Measurements from ENCODE around the gene DLX6. TPM values are rescaled to one million over a fixed set of nuclear protein-coding genes. Genes with fewer than 3 reads are reported as not detected.

The DLX6 gene
- polyA plus RNA-seq, 4 donors, result 0.08 TPM; not detected in 3

- no peak for DNase-seq (ENCODE audit: low read depth in 4 of 4, low spot score in 3 of 4)
Observed at GRCh38 chr7:96995406-96996110, 9.8 kb upstream of the DLX6 start.

DNA sequence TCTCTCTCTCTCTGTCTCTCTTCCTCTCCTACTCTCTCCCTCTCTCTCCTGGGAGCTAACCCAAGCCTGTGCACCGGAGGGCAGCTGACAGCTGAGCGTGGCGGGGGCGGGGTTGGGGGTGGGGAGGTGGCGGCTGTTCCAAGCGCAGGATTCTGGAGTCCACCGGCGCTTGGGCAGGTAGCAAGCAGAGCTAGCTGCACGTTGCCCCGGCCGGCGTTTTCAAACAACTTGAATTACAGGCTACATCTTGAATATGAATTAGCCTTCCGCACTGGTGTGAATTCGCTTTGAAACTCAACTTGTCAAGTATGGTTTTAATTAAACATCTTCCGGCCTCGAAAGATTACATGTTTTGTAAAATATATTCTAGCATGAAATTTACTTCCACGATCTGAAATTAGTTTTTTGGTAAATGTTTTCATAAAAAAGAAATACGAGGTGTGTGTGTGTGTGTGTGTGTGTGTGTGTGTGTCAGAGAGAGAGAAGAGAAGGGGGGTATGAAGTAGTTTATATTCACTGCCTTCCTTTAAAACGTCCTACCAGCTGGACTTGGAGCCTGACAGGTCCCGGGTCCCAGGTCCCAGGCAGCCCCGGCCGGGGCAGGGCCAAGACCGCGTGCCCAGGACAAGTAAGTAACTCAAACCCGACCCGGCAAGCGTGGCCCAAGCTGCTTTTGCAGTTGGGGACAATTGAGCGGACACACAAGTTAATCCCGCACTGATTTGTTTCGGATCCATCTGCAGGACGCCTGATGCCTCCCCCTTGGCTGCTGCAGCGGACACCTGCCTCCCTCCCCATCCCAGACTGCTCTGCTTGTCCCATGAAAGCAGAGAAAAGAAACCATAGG lies 9.0 kb upstream of the DLX6 start:
- DNase-seq (ENCODE audit: low read depth in 4 of 4, low spot score in 3 of 4), result no peak

DNA sequence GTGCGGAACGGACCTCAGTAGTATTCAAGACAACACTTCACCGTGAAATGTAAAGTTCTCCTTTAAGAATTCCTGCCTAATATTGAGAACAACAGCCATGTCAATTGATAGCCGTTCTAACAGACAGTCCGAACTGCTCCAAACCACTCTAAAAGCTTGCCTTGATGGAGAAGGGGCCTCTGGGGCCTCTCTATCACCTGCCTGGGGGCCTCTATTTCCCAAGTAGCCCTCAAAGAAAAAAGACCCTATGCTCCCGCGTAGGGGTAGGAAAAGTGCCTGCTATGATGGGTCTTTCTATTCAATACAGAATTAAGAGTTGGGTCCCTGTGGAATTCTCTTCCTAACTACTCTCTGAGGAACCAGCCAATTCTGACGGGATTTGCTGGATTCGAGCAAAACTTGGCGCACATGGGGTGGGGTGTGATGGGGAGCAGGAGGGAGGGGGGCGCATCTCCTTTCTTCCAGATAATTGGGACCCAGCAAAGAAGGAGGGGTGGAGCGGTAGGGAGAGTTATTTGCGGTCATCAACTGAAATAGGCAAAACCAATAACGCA lies 8.3 kb upstream of the DLX6 start:
- DNase-seq (ENCODE audit: low read depth in 4 of 4, low spot score in 3 of 4), result no peak

- DNase-seq (ENCODE audit: low read depth in 4 of 4, low spot score in 3 of 4), result no peak
Observed at GRCh38 chr7:96997512-96998032, 7.8 kb upstream of the DLX6 start.

DNA sequence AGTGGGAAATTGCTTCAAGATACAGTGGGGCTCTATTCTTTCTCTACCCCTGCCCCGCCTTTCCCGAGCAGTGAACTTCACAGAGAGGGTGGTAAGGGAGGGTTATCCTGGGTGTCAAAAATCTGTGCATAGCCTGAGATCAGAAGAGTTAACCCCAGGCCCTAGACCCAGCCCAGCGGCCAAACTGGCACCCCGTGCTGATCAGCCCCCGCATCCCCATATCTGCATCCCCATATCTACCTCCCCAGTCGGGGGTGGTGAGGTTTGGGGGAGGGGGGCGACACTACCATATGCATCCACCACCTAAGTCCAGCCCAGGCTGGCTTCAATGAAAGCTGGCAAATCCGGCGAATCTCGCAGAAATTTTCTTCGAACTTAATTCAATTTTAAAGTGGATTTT lies 7.0 kb upstream of the DLX6 start:
- no peak for DNase-seq (ENCODE audit: low read depth in 4 of 4, low spot score in 3 of 4)

DNA sequence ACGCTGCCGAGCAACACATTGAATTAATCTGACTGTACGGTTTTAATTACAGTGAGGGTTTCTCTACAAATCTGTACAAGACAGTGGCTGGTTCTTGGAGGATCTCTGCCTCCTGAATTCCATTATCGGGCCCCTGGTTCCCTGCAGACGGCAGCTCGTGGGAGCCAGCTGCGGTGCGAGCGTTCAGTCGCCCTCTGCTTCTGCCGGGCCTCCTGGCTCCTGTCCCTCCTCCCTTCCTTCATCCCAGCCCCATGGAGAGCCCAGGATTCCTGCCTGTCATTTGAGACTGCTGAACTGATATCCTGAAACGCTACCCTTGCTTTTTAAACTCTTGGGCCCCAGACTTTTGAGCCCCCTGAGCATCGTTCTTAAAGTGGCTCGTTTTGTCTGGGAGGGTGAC lies 6.6 kb upstream of the DLX6 start:
- DNase-seq (ENCODE audit: low read depth in 4 of 4, low spot score in 3 of 4), result no peak

GRCh38 chr7:97001221-97001620 lies 4.1 kb upstream of the DLX6 start:
- no peak for DNase-seq (ENCODE audit: low read depth in 4 of 4, low spot score in 3 of 4)

- DNase-seq (ENCODE audit: low read depth in 4 of 4, low spot score in 3 of 4), result no peak
Observed at GRCh38 chr7:97001656-97002554, 3.4 kb upstream of the DLX6 start.

DNA sequence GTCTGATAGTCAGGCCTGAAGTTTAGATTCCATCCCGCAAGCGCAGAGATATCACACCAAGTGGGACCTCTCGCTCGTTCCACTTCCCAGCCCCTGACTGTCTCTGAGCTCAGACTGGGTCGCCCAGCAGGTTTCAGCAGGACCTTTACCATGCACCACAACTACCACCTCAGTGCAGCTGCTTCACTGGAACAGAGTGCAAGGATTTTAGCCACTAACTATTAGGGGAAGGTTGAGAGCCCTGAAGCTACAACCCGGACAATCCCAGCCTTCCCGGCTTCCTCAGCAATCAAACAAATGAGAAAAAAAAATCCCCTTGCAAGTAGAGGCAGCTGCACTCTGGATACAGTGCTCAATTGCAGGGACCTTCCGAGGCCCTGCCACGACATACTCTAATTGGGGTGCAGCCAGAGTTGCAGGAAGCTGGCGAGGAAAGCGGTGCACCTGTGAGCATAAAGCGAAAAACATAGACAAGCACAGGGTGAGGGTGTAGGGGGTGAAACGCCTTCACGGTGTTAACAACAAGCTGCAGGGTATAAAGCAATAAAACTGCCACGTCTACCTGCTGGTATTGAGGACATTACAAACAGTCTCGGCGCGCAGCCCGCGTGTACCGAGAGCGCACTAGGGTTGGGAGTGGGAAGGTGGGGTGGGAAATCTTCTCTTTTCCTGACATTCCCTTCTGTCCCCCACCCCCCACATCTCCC lies 2.6 kb upstream of the DLX6 start:
- DNase-seq (ENCODE audit: low read depth in 4 of 4, low spot score in 3 of 4), result no peak

DNA sequence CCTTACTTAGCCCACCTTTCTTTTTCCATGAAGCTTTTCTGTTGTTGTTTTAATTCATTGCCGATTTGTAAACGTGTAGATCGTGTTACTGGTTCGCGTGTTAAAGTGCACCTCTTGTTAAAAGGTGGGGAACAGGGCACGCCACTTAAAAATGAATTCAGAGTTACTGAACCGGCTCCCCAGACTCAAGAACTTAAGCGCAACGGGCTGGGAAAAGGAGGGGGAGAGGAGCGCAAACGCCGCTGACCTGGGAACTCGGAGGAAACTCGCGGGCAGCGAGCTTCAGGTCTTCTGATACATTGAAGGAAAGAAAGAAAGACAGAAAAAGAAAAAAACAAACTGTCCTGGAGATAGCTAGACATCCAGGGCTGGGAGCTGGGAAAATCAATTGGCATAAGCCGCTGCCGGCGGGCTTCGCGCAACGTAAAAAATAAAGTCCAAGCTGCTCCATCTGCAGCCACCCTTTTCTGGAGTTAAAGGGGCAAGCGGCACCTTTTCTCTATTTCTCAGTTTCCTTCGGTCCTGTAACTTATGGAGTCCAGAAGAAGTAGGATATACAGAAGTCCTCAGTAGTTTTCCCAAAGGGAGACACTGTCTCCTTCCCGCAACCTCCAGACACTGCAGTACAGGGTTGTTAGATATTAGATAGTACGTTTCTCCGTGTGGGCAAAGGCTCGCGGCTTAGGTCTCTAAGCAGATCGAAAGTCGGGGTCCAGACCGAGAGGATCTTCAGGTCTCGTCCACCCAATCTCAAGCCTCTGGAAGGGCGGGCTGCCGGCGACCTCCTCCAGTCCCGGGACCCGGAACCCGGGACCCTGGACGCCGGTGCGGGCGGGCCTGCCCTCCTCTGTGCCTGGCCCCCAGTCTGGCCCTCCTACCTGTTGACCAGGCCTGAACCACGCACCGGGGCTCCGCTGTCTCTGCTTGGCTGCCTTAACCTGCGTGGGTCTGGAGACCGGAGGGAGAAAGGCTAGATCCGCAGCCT lies 1.8 kb upstream of the DLX6 start:
- no peak for DNase-seq (ENCODE audit: low read depth in 4 of 4, low spot score in 3 of 4)

- no peak for DNase-seq (ENCODE audit: low read depth in 4 of 4, low spot score in 3 of 4)
Observed at GRCh38 chr7:97004247-97005182, 838 bp upstream of the DLX6 start.

GRCh38 chr7:97006055-97006815 lies 882 bp downstream of the DLX6 start:
- no peak for DNase-seq (ENCODE audit: low read depth in 4 of 4, low spot score in 3 of 4)

- no peak for DNase-seq (ENCODE audit: low read depth in 4 of 4, low spot score in 3 of 4)
Observed at GRCh38 chr7:97006816-97007582, 1.6 kb downstream of the DLX6 start.

- no peak for DNase-seq (ENCODE audit: low read depth in 4 of 4, low spot score in 3 of 4)
Observed at GRCh38 chr7:97007583-97007861, 2.2 kb downstream of the DLX6 start.

DNA sequence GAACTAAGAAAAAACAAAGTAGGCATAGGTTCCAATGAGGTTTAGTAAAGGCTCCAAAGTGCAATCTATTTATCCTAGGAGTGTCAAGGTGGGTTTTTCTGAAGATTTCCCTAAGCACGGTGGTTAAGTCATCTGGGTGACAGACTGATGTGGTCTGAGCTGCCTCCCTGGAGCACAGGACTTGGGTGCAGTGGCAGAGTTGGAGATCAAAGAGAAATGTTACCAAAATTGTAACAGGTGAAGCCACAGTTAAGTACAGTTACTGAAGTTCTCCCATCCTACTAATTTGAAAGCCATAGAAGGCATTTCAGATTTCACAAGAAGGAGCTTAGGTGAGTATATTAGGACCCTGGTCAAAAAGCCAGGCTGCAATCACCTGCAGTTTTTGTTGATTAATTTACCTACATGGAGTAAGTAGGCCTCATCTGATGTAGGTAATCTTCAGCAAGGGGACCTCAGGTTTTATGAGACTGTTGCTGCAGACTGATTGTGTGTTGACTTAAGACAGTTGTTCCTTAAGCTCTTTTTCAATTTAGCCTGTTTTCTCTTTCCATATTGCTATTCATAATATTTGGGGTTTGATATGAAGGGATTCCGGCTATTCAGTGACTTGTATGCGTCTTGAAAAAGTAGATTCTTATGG lies 3.0 kb downstream of the DLX6 start:
- DNase-seq (ENCODE audit: low read depth in 4 of 4, low spot score in 3 of 4), result no peak
